A673 (cell line): ENCODE data around the gene PROC.

ENCODE experiments used
- CTCF ChIP-seq: fragments of 300-800, 200-600 bp; sonication (generic); conservative IDR thresholded peaks from 2 replicates; pipeline ENCODE4 v1.5.1; 2017; ENCODE audit warnings: low read depth, mild to moderate bottlenecking, antibody characterized with exemption, low read length, moderate library complexity, mixed read lengths
- EZH2 ChIP-seq: fragments of 200-600 bp; sonication (generic); IDR thresholded peaks from 2 replicates; pipeline ENCODE4 v1.6.1; 2017; ENCODE audit warnings: borderline replicate concordance, low read depth, mild to moderate bottlenecking, mixed read lengths, antibody characterized with exemption, low read length; ENCODE audit not compliant: poor library complexity, severe bottlenecking

- TF ChIP-seq CTCF (no peak), EZH2 (no peak)
Measured at GRCh38 chr2:127425540-127426490, 7.6 kb downstream of the PROC start.
